GM04503 (cell line): ENCODE data around the gene ZNF772.

ENCODE experiments used
- DNase-seq: peaks from one replicate; pipeline ENCODE4 v3.0.0-alpha.2; 2012; ENCODE audit warnings: low read depth

ZNF772 gene

DNA sequence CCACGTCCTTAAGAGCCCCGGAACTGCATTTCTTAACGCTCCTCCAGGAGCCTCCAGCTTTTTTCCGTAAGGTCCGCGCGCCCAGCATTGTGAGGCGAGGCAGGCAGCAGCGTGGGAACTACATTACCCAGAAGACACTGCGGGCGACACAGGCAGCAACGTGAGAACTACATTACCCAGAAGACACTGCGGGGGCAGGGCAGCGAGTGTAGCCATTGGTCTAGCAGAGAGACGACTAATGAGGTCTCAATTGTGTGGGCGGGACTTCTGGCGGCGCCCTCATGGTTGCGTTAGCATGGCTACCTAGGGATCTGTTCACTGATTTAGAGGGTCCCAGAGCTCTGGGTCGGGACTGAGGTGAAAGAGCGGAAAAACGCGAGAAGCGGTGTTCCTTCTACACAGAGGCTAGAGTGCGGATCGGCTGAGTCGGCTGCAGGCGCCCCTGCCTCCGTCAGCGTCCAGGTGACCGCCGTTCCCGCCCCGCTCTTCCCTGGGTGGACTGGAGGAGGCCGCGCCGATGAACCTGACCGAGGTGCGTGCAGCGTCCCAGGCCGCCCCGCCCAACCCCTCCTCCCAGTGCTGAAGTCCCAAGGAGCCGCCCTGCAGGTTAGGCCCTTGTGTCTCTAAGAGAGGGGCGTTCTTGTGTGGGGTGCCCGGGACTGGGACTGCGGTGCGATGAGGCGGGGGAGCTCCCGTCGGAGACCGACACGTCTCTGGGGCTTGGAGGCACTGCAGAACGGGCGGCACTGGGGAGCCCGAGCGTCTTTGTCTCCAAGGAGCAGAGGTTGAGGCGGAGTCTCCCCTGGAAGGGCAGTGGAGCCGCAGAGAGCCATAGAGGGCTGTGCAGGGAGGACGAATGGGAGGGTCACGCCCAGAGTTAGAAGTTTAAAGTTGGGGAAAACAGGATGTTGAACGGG, 42.0 kb downstream of the ZNF772 start, which contains the start of gene ZNF749:
Gene ZNF749, plus strand, starts transcription at position 264 of the 917 bp plus-strand sequence. Its CDS starts 254 bp downstream, at position 518.
- peak; percentile 85 for DNase-seq

- DNase-seq = no peak
Measured at GRCh38 chr19:57434386-57435061, 42.8 kb downstream of the ZNF772 start.

GRCh38 chr19:57421037-57421436, 56.3 kb downstream of the ZNF772 start:
- no peak for DNase-seq

- no peak for DNase-seq
Measured at GRCh38 chr19:57419439-57419838, 57.9 kb downstream of the ZNF772 start.
